ENCODE measurements around the gene ZNF630.
A peak's percentile ranks its signal among the peaks of the same experiment; 100 is the strongest.
"Not testable (repeated sequence)": the region's sequence is repeated elsewhere in the genome, so short reads cannot be mapped to it uniquely, and the experiment has no call there.

ZNF630 gene

GRCh38 chrX:48027545-48027944 lies 43.9 kb downstream of the ZNF630 start:
- DNase-seq: not testable (repeated sequence)

GRCh38 chrX:48025561-48025960 lies 45.9 kb downstream of the ZNF630 start:
- DNase-seq: no peak

DNA sequence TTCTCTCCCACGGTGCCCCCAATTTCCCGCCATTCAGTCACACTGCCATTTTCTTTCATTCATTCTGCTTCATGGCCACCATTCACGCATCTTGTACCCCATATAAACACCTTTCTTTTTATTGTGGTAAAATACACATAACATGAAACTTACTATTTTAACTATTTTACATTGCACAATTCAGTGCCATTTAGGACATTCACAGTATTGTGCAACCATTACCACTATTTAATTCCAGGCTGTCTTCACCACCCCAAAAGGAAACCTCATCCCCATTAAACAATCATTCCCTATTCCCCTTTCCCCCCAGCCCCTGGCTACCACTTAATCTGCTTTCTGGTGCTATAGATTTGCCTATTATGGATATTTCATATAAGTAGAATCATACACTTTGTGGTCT lies 48.7 kb downstream of the ZNF630 start:
- no peak for DNase-seq

DNA sequence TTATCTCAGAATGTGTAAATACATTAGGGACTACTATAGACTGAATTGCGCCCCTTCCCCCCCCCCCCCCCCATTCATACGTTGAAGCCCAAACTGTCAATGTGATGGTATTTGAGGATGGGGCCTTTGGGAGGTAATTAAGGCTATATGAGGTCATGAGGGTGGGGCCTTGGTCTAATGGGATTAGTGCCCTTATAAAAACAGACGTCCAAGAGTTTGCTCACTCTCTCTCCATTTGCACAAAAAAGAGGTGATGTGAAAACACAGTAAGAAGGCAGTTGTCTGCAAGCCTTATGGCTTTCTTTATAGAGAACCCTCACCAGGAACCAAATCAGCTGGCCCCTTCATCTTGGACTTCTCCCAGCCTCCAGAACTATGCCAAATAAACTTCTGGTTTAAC lies 49.3 kb downstream of the ZNF630 start:
- DNase-seq: no peak

DNA sequence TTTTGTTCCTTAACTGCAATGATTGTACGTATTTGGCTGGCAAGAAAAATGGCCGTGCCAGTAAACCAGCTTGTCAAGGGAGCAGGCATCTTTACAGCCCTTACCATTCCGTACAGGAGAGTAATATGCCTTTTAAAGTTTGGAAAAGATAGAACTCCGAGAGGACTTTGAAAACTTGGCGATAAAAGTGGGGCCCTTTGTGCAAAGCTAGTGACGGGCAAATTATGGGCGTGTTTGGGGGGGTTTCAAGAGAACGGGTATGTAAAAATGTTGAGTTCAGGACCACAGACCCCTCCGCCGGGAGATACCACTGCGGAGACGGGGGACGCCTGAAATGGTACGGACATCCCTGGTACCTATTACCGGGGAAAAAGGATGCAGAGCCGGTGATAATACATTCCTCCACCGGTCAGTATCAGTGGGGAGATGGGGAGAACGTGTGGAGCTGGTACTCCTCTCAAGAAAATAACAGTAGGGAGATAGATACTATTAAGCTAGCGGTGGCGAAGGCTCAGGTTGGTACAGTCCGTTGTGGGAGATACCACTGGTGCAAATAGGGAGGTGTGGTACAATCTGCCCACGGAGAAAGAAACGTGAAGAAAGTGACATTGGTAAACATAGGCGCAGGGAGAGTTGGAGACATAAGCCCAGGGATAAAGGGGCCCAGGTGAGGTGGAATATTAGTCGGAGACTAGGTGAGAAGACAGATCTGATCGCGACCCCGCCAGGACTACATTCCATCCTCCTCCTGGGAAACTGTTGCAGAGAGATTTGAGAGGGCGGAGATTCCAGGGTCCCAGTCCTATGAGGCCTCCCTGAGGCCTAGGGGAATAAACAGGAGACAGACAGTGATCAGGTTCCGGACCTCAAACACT lies 50.2 kb downstream of the ZNF630 start:
- DNase-seq: peak; percentile 31

DNA sequence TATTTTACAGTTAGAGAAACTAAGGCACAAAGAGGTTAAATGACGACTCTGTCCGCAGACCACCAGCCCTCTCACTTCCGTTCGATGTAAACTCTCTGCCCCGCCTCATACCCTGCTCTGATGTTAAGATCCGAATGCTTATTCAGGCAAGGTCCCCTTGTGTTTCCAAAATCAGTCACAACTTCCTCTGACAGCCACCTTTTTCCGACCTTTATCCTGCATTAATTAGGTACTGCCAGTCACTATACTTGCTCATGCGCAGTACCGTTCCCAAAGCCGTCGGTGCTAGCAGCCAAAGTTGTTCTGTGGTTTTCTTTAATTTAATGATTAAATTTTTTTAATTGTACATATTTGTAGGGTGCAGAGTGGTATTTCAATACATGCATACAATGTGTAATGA lies 51.0 kb downstream of the ZNF630 start:
- DNase-seq: not testable (repeated sequence)

DNA sequence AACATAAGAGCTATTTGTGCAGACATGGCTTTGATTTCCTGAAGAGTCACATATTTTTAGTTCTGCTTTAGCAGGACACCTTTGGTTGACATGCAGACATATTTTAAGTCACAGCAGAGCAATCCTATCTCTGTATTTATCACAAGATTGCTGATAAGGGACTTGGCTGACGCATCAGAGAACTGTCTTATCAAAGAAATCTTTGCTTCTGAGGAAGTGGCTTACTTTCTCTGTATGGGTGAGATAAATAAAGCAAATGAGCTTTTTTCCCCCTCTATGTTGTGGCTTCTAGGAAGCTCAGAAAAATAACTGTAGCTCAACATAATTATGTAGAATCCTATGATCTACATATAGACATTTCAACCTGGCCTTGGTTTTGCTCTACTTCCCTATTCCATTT lies 51.5 kb downstream of the ZNF630 start:
- not testable (repeated sequence) for DNase-seq

DNA sequence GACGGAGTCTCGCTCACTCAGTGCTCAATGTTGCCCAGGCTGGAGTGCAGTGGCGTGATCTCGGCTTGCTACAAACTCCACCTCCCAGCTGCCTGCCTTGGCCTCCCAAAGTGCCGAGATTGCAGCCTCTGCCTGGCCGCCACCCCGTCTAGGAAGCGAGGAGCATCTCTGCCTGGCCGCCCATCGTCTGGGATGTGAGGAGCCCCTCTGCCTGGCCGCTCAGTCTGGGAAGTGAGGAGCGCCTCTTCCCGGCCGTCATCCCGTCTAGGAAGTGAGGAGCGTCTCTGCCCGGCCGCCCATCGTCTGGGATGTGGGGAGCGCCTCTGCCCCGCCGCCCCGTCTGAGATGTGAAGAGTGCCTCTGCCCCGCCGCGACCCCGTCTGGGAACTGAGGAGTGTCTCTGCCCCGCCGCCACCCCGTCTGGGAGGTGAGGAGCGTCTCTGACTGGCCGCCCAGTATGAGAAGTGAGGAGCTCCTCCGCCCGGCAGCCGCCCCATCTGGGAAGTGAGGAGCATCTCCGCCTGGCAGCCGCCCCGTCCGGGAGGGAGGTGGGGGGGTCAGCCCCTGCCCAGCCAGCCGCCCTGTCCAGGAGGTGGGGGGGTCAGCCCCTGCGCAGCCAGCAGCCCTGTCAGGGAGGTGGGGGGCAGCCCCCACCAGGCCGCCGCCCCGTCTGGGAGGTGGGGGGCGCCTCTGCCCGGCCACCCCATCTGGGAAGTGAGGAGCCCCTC lies 54.7 kb downstream of the ZNF630 start:
- not testable (repeated sequence) for DNase-seq

DNA sequence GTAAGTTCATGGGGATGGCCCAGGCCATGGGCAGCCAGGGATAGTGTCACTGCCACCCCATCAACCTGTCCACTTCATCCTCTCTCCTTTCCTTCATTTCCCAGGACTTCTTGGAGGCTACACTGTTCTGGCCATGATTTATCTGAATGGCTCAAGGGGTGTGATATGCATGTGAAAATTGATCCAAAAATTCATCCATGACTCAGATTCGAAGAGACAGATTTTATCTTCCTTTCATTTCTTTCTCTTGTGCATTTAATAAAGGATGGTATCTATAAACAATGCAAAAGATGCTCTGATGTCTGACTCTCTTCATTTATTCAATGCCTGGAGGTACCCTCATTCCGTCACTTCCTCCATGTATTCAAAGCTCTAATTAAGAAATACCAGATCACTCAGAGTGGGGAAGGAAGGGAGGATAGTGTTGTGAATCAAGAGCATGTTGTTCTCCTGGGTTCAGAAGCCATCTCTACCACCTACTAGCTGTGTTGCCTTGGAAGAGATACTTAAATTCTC lies 61.9 kb downstream of the ZNF630 start:
- not testable (repeated sequence) for DNase-seq

All from 8988T (cell line).